Activated B cell treated with CpG ODN at 0.5 μM for 24 hours (primary cell): ENCODE data around the gene CDK14. TPM values are rescaled to one million over a fixed set of nuclear protein-coding genes. Genes with fewer than 3 reads are reported as not detected.

Experiments
- ATAC-seq: fragments of 200-7000 bp; cut with Tn5 transposase; one replicate; pipeline ENCODE4 v1.10.0; 2021; ENCODE audit warnings: low read depth, mild to moderate bottlenecking, moderate library complexity
- CTCF ChIA-PET: fragments of 350-600 bp; sonication (Branson Sonifier 250); formaldehyde crosslinking; loops from one replicate; lab custom pipeline; 2021; ENCODE audit warnings: antibody characterized with exemption; lab: Charles Lee
- POLR2A ChIA-PET: fragments of 350-600 bp; sonication (Branson Sonifier 250); formaldehyde crosslinking; loops from one replicate; lab custom pipeline; 2021; ENCODE audit warnings: antibody characterized with exemption; lab: Charles Lee
- DNase-seq: peaks from one replicate; pipeline ENCODE4 v3.0.0; 2022
- H3K27ac Mint-ChIP-seq: one replicate; pipeline ENCODE4 v1.8.0; 2020; ENCODE audit warnings: mixed read lengths
- H3K27me3 Mint-ChIP-seq: one replicate; pipeline ENCODE4 v1.8.0; 2021; ENCODE audit warnings: mixed read lengths
- H3K36me3 Mint-ChIP-seq: one replicate; pipeline ENCODE4 v1.8.0; 2021; ENCODE audit warnings: low read depth, mixed read lengths
- H3K4me1 Mint-ChIP-seq: one replicate; pipeline ENCODE4 v1.8.0; 2021; ENCODE audit warnings: mixed read lengths
- H3K4me3 Mint-ChIP-seq: one replicate; pipeline ENCODE4 v1.8.0; 2020; ENCODE audit warnings: mild to moderate bottlenecking, mixed read lengths
- H3K9me3 Mint-ChIP-seq: one replicate; pipeline ENCODE4 v1.8.0; 2020; ENCODE audit warnings: mixed read lengths
- intact Hi-C: fragments of 100-400 bp; cut with micrococcal nuclease; formaldehyde crosslinking; loops from one replicate; pipeline ENCODE4 v1.15.1; 2024
- total RNA-seq: library from RNA; stranded (reverse); gene quantifications from 2 replicates; pipeline ENCODE4 v1.2.3, GENCODE V29; 2022
- TF ChIP-seq, protein P1 (sequence below): fragments of 200-600 bp; IDR thresholded peaks from one replicate; pipeline ENCODE4 v1.8.0; 2022; ENCODE audit warnings: antibody characterized with exemption, mild to moderate bottlenecking

CDK14 gene
- total RNA-seq, 1 donor from 2014 or later: 140 TPM

- peaks cover 38% of the 10 kb centered on the region for H3K4me1 Mint-ChIP-seq
- peaks cover 25% of the 10 kb centered on the region for H3K36me3 Mint-ChIP-seq
- TF ChIP-seq, protein P1, sequence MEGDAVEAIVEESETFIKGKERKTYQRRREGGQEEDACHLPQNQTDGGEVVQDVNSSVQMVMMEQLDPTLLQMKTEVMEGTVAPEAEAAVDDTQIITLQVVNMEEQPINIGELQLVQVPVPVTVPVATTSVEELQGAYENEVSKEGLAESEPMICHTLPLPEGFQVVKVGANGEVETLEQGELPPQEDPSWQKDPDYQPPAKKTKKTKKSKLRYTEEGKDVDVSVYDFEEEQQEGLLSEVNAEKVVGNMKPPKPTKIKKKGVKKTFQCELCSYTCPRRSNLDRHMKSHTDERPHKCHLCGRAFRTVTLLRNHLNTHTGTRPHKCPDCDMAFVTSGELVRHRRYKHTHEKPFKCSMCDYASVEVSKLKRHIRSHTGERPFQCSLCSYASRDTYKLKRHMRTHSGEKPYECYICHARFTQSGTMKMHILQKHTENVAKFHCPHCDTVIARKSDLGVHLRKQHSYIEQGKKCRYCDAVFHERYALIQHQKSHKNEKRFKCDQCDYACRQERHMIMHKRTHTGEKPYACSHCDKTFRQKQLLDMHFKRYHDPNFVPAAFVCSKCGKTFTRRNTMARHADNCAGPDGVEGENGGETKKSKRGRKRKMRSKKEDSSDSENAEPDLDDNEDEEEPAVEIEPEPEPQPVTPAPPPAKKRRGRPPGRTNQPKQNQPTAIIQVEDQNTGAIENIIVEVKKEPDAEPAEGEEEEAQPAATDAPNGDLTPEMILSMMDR: no peak
- H3K27ac Mint-ChIP-seq: peak overlapping the region; percentile 90
- CTCF ChIA-PET: no interaction called here
- POLR2A ChIA-PET: interaction anchor here (0.6 to 1.0 kb wide), 3 partner anchors 42 to 107 kb away, joined by 3 to 7 read pairs (median 4); no protein-coding TSS in a partner anchor
- DNase-seq: no peak
- H3K27me3 Mint-ChIP-seq: no peaks in the 10 kb centered on the region
- ATAC-seq: peak; percentile 94
- peak overlapping the region; percentile 72 for H3K4me3 Mint-ChIP-seq
- intact Hi-C loops: loop anchor here (1.0 to 2.0 kb wide), 2 partner anchors 18 to 106 kb away; no protein-coding TSS in a partner anchor
- H3K9me3 Mint-ChIP-seq: peaks cover 12% of the 10 kb centered on the region
Measured at GRCh38 chr7:90816511-90817142, 220.5 kb downstream of the CDK14 start.

DNA sequence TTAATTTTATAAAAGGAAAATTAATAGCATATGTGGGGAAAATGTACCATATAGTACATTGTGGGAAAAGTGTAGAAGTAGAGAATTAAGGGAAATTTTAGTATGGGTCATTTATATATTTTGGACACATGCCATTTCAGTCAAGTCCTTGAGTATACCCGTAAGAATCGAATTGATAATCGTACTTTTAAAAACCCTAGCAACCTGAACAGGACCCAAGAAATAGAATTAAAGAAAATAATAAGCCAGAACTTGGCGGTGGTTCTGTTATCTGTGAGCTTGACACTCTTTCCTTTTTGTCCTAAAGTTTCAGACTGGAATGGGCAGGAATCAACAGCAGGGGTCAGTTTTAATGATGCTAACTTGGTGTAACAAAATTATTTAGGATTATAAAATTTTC lies 221.0 kb downstream of the CDK14 start:
- Mint-ChIP-seq H3K36me3 (peaks cover 30% of the 10 kb centered on the region), H3K27me3 (no peaks in the 10 kb centered on the region), H3K4me3 (no peak overlapping the region), H3K27ac (peak overlapping the region; percentile 90), H3K4me1 (peaks cover 40% of the 10 kb centered on the region), H3K9me3 (peaks cover 12% of the 10 kb centered on the region)
- intact Hi-C loops: loop anchor here (2.0 kb wide), 1 partner anchor 18 kb away; no protein-coding TSS in a partner anchor
- POLR2A ChIA-PET: interaction anchor here (0.6 to 1.0 kb wide), 3 partner anchors 43 to 108 kb away, joined by 3 to 7 read pairs (median 4); no protein-coding TSS in a partner anchor
- DNase-seq (no peak), ATAC-seq (no peak)
- TF ChIP-seq, protein P1: no peak
- CTCF ChIA-PET: no interaction called here

DNA sequence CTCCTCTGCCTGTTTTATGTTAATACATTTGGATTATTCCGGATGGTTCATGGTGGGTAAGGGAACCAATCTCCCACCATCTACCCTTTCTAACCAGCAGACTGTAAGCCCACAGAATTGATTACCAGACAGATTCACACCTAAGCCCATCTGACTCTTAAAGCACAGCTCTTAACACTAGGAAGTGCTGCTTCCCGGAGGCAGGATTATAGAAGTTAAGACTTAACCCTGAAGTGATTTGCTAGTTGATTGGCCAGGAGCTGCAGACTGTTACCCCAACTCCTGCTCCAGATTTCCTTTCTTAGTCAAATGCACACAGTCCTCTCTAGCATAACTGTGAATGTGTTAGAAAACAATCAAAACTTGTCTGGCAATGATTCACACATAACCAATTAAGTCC lies 221.7 kb downstream of the CDK14 start:
- Mint-ChIP-seq H3K27me3 (no peaks in the 10 kb centered on the region), H3K4me3 (no peak overlapping the region), H3K9me3 (peaks cover 12% of the 10 kb centered on the region), H3K4me1 (peaks cover 43% of the 10 kb centered on the region), H3K36me3 (peaks cover 37% of the 10 kb centered on the region), H3K27ac (peak overlapping the region; percentile 38)
- ChIA-PET POLR2A (interaction anchor here (1.0 kb wide), 1 partner anchor 43 kb away, joined by 3 read pairs; no protein-coding TSS in a partner anchor), CTCF (no interaction called here)
- DNase-seq (no peak), ATAC-seq (no peak)
- TF ChIP-seq, protein P1: no peak
- intact Hi-C loops: loop anchor here (2.0 kb wide), 1 partner anchor 17 kb away; no protein-coding TSS in a partner anchor

DNA sequence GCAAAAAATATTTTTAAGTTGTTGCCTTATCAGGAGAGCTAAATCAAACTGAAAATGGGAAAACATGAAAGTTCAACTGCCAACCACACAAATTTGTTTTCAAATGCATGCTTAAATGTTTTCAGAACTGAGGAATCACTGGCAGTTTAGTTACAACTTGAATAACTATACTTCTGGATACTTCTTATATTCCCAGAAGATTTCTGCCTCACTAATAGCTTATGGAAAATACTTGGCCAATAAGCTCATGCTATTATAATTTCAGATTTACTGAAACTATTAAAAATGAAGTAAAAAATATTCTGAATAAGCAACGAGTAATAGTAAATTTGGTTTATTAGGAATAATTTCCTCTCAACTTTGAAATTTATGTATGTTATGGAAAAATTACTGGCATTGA lies 222.2 kb downstream of the CDK14 start:
- H3K9me3 Mint-ChIP-seq: peaks cover 12% of the 10 kb centered on the region
- POLR2A ChIA-PET: no interaction called here
- H3K36me3 Mint-ChIP-seq: peaks cover 40% of the 10 kb centered on the region
- H3K4me1 Mint-ChIP-seq: peaks cover 43% of the 10 kb centered on the region
- no peak for ATAC-seq
- TF ChIP-seq, protein P1: no peak
- CTCF ChIA-PET: no interaction called here
- H3K27me3 Mint-ChIP-seq: no peaks in the 10 kb centered on the region
- intact Hi-C loops: no loop called here
- H3K4me3 Mint-ChIP-seq: no peak overlapping the region
- no peak for DNase-seq
- H3K27ac Mint-ChIP-seq: no peak overlapping the region

DNA sequence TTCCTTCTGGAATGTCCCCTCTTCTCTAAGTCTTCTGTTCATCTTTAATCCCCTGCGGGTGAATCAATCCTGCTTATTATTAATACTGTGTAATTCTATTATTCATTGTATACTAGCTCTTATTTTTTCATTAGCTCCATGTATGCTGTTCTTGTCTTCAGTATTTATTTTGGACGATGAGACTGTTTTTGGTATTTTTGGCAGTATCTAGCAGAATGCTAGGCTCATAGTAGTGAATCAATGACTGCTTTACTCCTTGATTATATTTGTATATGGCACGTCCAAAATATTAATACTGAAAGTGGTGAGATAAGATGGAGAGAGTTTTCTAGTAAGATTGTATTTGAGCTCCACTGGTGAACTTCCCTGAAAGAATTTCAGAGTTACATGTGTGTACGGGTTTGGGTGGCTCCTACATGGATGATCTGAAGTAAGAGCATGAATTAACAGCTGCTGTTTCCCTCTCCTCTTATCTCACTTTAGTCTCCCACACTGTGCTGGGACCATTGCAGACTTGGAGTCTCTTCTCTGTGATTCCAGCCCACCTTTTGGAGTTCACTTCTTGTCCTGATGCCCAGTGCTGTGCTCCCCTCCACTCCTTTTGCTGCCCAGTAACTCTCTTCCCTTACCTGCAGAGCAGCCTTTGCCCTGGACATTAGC lies 226.0 kb downstream of the CDK14 start:
- Mint-ChIP-seq H3K27ac (no peak overlapping the region), H3K4me3 (no peak overlapping the region), H3K9me3 (peaks cover 7% of the 10 kb centered on the region), H3K27me3 (no peaks in the 10 kb centered on the region), H3K4me1 (peaks cover 35% of the 10 kb centered on the region), H3K36me3 (peaks cover 40% of the 10 kb centered on the region)
- ChIA-PET POLR2A (no interaction called here), CTCF (no interaction called here)
- no peak for ATAC-seq
- TF ChIP-seq, protein P1: no peak
- intact Hi-C loops: no loop called here
- no peak for DNase-seq
